Fibroblast of peridontal ligament (primary cell): ENCODE data around the gene RALGPS1.
"Not testable (repeated sequence)": the region's sequence is repeated elsewhere in the genome, so short reads cannot be mapped to it uniquely, and the experiment has no call there.

Experiments
- DNase-seq: peaks from one replicate; pipeline ENCODE4 v3.0.0-alpha.2; 2010; ENCODE audit errors: extremely low read depth

Gene RALGPS1

DNA sequence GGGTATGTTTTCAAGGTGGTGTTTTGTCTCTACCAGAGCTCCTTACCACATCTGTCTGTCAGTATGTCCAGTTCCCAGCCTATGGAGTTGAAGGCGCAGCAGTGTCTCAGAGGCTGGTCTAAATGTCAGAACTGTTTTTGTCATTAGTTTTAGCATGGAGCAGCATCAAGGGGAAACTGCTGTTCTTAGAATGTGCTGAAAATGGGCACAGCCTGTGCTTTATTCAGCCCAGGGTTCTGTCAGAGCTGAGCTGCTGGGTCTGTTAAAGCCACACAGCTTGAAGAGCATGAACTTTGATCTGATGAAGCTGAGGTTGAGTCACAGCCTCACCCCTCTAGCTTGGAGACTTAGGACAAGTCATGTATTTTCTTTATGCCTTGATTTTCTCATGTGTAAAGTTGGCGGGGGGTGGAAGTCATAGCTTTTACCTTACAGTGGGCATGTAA, 71.9 kb downstream of the RALGPS1 start:
- peak; percentile 6 for DNase-seq

DNA sequence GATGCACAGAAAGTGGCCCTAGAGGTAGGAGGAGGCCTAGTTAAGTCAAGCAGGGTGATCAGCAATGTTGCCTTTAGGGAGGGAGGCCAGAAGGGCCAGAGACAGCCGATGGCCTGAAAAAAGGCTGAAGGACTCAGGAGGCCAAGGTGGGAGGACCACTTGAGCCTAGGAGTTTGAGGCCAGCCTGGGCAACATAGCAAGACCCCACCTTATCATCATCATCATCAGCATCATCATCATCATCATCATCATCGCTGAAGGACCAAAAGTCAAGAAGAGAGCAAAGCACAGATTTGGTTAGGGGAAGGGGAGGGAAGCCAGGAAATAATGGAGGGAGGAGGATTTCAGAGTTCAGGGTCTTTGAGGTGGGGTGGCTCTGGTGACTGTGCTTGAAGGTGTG, 74.3 kb downstream of the RALGPS1 start:
- no peak for DNase-seq

DNA sequence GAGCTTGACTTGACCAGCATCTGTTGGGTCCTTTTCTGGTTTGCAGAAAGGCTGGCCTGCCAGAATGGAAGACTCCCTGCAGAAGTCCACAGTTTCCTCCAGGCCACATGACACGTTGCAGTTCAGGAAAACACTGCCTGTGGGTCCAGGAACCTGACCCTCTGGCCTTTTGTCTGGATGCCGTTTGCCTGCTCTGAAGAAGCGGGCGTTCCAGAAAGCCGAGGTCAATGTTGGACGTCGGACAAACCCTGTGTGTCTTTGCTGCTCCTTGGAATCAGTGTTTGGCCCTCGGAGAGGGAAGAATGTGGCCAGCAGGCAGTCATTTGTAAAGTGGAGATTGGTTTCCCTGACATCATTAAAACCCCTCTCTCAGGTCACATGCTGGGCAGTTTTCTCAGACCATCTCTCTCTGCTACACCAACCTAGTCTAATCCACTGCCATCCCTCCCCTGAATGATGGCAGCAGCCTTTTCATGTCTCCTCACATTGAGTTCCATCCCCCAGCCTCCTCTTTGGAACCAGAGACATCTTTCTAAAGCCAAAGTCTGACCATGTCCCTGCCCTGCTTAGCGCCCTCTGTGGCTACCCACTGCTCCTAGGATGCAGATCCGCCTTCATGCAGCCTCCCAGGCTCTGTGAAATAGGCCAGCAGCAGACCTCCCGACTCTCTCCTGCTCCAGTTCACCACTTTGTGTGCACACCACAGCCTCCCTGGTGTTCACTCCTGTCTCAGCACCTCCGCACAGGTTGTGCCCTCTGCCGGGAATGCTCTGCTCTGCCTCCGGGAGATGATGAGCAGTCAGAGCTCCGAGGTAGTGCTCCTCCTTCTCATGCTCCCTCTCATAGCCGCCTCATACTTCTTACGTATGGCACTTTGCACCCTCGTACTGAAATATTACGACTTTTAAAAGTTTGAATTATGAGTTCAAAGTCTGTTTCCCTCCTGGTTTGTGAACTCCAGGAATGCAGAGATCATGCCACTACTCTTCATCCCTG, 75.6 kb downstream of the RALGPS1 start:
- DNase-seq = no peak

DNA sequence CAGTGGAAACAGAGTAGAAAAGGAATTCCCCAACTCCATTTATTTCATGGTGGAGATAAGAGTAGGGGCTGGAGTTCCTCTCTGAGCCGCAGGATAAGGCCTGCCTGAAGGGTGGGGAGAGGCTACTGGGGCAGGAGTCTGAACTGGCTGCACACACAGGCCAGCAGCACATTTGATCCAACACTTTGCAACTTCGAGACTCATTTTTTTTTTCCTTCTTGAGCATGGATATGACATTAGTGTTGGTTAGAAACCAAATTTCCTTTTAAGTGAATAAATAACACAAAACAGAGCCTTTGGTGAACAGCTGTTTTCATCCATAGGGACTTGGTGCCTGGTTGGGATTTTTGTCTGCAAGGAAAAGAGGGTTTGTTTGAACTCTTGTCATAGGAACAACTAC, 76.6 kb downstream of the RALGPS1 start:
- no peak for DNase-seq

DNA sequence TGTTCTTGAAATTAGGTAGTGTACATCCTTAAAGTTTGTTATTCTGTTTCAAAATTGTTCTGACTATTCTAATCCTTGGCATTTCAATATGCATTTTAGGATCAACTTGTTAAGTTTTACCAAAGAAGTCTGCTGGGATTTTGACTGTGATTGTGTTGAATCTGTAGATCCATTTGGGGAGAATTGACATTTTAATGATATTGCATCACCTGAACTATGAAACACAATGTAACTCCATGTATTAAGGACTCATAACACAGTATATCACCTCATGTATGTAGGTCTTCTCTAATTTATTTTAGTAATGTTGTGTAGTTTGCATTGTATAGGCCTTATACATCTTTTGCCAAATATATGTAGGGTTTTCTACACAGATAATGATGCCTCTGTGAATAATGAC, 77.8 kb downstream of the RALGPS1 start:
- DNase-seq = no peak

DNA sequence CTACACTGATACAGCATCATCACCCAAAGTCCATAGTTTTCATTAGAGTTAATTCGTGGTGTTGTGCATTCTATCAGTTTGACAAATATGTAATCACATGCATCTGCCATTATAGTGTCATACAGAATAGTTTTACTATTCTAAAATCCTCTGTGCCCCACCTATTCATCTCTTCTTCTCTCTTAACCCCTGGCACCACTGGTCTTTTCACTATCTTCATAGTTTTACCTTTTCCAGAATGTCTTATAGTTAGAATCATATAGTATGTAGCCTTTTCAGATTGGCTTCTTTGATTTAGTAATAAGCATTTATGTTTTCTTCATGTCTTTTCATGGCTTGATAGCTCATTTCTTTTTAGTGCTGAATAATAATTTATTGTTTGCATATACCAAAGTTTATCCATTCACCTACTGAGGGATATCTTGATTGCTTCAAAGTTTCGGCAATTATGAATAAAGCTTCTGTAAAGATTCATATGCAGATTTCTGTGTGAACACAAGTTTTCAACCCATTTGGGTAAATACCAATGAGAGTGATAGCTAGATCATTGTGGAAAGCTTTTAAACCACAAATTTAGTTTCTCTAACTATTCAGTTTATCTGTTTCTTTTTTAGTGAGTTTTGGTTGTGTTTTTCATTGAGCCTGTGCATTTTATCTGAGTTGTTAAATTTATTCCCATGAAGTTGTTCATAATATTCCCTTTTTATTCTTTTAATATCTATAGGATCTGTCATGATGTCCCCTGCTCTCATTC, 84.9 kb downstream of the RALGPS1 start:
- DNase-seq = no peak

DNA sequence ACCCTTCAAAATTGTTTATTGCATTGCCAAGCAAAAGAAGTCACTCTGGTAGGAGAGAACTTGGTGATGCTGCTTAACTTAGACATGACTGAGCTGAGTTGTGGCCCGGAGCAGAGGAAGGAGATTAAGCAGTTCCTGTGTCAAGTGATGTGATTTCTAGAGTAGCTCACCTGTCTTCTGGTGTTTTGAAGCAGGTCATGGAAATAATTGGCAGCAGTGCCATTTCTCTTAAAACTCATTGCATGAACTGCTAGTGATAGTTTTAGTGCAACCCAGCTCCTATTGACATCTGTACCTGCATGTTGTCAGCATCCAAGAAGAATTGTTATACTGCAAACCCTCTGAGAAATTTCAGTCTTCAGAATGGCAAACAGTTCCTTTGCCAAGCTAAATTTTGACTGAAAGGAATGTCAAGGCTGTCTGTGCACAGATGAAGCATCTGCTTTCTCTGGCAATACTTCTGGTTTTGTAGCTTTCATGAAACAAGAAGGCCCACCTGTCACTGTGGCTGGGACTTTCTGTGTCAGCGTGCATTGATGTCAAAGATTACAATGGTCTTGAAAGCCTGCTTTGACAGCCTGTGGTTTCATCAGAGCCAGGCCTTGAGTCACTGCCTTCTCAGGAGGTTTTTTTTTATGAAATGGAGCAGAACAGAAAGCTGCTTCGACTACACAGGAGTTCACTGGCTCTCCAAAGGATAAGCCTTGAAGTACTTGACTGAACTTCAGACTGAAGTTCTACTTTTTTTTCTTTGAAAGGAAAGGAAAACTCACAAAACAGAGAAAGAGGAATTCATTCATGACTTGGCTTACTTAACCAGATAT, 90.6 kb downstream of the RALGPS1 start:
- DNase-seq = peak; percentile 40

DNA sequence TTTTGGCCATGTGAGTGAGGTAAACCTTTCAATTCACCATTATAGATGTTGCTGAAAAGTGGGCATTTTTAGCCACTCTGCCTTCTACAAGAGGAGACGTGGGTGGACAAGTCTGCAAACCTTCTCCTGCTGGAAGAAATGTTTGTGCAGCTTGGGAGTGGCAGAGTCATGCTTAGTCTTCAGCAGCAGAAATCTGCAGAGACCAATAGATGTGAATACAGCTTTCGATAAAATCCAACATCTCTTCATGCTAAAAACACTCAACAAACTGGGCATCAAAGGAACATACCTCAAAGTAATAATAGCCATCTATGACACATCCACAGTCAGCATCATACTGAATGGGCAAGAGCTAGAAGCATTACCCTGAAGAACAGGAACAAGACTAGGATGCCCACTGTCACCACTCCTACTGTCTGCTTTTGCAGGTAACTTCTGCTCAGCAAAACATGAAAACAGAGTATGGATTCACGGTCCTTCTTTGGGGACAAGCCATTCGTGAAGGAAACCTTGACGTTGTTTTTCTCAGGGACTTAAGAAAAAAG, 91.3 kb downstream of the RALGPS1 start:
- DNase-seq = no peak

DNA sequence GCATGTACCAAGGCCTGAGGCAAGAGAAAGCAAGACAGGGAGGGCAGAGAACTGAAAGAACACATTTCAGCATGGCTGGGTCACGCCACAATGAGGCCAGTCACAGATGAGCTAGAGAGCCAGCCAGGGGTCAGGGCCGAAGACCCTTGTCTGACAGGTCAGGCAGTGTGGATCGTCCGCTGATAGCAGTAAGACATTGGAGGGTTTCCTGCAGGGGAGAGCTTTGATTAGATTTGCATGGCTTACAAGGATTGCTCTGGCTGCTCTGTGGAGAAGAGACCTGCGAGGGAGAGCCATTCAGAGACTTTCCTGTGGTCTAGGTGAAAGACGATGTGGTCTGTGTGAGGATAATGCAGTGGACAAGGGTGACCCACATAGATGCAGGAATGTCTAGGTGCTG, 93.1 kb downstream of the RALGPS1 start:
- DNase-seq = no peak

DNA sequence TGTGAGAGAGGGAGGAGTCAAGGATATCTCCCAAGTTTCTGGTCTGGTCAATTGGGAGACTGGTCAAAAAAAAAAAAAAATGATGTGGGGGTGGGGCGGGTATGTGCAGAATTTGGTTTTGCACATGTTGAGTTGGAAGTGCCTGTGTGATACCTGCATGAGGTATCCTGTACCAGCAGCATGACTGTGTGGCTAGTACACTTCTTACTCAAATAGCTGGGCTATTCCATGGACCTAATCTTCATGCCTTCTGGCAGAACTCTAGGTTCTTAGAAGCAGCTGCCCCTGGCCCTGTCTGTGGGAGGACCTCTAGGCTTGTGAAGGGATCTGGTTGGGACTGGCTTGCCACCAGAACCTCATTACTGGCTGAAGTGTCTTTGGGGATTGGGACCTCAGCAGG, 93.5 kb downstream of the RALGPS1 start:
- DNase-seq = no peak

DNA sequence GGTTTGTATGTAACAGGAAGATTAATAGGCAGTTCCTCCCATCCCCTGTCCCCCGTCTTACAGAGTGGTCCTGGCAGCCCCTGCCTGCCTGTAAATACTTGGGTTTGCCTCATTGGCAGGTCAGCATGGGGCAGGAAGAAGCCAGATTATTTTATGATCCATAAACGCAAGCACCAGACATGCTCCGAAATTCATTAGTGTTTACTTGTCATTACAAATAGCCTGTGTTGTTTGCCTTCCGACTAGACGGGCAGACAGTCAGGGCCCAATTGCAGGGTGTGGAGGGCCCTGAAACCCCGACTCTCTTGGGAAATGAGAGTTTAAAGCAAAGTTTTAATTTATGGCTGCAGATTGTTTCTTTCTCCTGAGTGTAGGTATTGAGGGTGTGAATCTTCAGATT, 97.2 kb downstream of the RALGPS1 start:
- no peak for DNase-seq

DNA sequence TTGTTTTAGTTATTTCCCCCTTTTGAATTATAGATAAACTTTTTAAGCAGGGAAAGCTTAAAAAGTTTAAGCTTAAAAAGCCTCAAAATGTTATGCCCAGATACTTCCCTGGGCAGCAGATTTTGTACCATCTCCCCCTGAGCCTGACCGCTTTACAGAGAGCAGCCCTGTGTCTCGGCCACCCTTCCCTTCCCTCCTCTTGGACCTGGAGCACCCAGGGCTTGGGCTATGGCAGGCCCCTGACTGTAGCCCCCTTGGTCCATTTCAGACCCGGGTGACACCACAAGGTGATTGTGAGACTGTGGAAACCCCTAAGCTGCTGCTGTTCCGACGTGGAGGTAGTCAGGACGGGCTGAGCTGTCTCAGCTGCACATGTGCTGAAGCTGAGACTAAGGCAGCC, 97.7 kb downstream of the RALGPS1 start:
- DNase-seq = no peak

DNA sequence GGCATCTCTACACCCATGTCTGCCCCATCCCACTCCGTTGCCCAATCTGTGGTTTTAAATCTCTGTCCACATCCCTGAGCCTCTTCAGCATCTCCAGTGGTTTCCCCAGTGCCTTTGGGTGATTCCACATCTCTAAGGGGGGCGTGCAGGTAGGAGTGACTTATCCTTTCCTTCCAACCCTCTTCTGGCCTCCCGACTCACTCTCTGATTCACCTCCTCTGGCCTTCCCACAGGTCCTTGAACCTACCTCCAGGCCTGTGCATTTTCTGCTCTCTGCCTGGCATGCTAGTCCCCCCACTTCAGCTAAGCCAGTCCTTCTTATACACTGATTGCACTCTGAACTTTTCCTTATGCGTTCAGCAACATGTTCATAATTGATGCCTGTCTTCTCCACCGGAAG, 99.0 kb downstream of the RALGPS1 start:
- DNase-seq = no peak

DNA sequence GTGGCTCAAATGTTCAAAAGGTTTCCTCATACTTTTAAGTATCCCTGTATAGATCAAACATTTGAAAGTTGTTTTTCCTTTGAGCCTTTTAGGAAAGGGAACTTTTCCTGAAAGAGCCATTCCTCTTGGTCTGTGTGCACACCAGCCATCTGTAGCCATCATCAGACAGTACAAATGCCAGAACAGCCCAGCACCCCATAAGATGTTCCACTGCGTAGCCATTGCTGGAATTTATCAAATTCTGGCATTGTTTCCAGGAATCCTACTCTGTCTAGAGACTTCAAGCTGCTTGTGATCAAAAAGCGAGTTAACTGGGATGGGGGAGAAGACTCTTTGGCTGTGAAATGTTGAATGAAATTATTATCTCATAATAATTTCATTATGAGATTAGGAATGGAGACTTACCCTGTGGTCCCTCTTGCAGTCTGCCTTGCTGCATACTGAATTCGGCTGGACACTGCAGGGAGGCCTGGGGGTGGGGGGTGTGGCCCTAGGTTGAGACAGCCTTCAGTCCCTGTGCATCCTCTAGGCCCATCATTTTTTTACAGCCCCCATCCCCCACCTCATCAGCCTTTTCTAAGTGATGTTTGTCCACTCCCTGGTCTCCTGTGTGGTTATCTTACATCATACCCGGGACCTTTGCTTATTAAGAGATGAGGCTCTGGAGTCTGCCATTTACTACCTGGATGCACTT, 99.8 kb downstream of the RALGPS1 start:
- DNase-seq = peak; percentile 42

DNA sequence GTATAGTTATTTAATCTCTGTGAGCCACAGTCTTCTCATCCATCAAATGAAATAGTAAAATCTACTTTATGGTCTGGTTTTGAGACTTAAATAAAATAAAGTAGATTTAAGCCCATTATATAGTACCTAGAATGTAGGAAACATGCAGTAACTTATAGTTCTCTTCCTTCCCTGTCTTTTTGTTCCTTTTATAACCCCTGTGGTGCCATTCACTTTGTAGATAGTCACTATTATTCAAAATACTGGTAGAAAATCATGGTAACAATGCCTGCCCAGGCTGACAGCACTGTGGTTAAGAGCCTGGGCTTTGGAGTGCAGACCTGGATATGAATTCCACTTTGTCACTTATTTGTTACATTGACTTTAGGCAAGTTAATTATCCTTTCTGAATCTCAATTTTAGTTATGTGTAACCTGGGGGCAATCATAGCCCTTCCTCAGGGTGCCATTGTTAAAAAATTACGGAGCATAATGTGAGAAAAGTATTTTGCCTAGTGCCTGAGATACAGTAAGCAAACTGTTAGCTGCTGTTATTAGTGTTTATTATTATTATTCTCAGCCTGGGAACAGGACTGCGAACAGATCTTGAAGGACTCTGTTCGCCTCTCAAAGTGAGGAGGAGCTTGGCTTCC, 100.4 kb downstream of the RALGPS1 start:
- no peak for DNase-seq

DNA sequence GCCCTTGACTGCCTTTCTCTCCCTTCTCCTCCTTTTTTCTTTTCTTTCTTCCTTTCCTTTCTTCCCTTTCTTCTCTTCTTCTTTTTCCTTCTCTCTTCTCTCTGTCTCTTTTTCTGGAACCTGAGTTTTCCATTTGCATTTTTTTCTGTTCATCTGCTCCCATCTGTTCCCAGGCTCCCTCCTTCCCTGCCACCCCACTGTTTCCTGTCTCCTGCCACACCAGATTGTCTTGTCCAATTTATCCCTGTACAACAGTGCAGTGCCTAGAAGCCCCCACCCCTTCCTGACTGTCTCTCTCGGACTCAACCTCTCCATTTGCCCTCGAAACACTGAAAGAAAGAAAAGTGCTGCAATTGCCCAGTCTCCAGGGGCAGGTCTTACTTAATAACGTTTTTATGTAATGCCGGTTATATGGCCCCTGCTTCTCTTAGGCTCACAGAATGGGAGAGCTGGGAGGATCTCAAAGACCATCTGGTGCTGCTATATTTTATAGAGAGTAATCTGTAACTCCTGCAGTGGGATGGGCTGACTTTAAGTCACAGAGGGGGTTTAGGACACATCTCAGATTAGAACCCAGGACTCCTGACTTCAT, 101.4 kb downstream of the RALGPS1 start:
- no peak for DNase-seq

DNA sequence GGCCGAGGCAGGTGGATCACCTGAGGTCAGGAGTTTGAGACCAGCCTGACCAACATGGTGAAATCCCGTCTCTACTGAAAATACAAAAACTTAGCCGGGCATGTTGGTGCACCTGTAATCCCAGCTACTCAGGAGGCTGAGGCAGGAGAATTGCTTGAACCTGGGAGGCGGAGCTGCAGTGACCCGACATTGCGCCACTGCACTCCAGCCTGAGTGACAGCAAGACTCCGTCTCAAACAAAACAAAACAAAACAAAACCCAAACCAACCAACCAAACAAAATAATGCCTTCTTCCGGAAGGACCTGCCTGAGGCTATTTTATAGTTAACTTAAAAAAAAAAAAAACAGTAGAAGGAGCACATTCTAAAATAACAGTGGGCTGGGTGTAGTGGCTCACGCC, 103.4 kb downstream of the RALGPS1 start:
- DNase-seq = not testable (repeated sequence)

DNA sequence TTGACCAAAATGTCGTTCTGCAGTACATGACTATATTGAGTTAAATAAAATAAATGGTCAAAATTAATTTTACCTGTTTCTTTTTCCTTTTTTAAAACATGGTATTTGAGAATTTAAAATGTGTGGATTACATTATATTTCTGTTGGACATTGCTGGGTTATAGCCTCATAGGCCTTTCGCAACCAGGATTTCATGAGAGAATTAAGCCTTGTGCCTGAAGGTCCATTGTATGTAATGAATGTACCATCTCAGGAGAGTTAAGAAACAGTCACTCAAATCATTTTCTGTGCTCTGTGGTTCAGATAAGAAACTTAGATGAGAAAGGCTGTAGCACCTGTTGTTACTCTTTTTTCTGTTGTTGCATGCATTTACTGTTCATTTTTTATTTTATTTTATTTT, 104.4 kb downstream of the RALGPS1 start:
- DNase-seq = peak; percentile 73

DNA sequence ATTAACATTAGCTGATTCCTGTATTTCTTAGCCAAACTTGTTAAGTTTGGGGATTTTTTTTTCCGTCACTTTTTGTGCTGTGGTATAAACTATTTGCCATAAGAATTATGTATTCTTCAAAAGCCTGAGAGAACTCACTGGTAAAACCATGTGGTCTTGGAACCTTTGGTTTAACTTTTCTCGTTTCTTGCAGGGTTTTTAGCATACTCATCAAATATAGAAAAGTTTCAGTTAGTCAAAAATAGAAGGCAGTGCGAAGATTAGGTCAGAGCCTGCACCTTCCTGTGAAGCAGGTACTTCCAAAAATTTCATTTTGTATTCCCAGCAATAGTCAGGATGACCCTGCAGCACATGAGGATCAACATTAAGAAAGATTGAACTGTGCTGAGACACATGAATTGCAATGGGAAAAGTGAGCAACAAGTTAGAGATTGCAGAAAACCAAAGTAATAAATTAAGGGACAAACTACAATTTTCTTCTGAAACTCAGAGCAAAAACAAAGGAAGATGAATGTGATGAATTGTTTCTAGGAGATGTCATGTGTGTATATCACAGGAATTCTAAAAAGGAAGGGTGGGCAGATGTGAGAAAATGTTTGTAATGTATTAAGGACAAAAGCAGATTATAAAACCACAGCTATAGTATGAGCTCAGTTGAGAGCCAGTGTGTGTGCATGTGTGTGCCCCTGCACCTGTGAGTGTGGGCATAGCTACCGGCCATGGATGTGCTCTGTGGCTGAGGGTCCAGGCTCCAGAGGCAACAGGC, 105.6 kb downstream of the RALGPS1 start:
- peak; percentile 9 for DNase-seq

DNA sequence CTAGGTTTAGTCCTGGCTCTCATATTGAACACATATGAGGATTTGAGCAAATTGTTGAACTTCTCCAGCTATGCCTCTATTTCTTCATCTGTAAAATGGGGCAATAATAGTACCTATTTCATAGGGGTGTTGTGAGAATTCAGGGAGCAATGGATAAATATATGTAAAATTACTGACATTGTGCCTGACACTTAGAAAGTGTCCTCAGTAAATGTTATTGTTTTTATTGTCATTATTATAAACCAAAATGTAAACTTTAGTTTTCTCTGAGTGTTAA, 106.2 kb downstream of the RALGPS1 start:
- no peak for DNase-seq
